Hematopoietic multipotent progenitor cell treated with erythropoietin and hydrocortisone succinate and interleukin-3 and kit ligand, for 6 days (in vitro differentiated cells): ENCODE results near the gene RNF213.
"Not testable (repeated sequence)": the region's sequence is repeated elsewhere in the genome, so short reads cannot be mapped to it uniquely, and the experiment has no call there.

ENCODE experiments used
- DNase-seq: peaks from one replicate; pipeline ENCODE4 v3.0.0-alpha.2; 2015

Gene RNF213

DNA sequence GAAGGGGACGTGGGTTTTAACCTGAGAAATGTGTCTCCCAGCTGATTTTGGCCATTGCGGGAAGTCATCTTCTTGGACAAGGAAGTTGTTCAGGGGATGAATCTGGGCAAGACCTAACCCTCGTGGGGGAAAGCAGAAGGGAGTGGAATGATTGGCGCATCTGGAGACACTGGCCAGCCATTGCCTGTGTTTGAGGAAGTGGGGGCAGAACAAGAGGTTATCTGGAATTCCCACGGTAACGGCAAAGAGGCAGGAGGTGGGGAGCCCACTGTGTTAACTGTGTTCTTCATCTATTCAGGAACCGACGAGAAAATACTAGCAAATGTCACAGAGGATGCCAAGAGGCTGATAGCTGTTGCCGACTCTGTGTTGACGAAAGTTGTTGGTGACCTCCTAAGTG, 66.9 kb downstream of the RNF213 start:
- peak; percentile 46 for DNase-seq

DNA sequence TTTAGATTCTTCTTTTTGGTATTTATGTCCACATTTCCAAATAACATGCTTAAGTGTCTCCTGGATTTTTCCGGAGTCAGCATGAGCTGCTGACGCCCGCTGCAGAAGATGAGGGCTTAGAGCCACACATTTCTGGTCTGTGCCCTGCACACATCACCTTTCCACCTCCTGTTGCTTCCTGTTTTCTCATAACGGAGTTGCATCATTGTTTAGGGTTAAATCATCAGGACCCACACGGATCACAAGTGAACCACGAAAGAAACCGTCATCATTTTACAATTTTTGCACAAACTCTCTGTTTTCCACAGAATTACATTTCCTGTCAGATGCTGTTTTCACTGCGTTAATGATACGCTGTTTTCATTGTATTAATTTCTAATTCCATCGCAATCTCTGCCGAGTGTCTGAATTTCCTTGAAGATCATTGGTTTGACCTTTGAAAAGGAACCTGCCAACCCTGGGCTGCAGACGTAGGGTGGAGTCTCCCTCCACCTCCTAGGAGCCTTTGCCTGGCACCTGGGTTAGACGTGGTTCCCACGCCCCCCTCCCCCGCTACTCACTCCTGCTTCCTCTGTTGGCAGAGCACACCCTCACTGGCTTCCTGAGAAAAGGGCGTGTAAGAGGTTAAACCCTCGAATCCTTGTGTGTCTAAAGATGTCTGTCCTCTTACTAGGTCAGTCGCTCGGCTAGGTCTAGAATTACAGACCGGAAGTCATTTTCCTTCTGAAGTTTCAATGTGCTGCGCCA, 68.2 kb downstream of the RNF213 start:
- peak; percentile 14 for DNase-seq

DNA sequence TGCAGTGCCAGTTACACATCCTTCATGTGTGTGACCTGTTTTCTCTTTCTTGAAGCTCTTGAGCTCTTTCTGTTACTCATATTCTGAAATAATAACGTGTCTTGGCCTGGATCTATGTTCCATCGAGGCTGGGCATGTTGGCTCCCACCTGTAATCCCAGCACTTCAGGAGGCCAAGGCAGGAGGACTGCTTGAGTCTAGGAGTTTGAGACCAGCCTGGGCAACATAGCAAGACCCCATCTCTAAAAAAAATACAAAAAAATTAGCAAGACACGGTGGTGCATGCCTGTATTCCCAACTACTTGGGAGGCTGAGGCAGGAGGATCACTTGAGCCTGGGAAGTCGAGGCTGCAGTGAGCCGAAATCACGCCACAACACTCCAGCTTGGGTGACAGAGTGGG, 68.8 kb downstream of the RNF213 start:
- not testable (repeated sequence) for DNase-seq

DNA sequence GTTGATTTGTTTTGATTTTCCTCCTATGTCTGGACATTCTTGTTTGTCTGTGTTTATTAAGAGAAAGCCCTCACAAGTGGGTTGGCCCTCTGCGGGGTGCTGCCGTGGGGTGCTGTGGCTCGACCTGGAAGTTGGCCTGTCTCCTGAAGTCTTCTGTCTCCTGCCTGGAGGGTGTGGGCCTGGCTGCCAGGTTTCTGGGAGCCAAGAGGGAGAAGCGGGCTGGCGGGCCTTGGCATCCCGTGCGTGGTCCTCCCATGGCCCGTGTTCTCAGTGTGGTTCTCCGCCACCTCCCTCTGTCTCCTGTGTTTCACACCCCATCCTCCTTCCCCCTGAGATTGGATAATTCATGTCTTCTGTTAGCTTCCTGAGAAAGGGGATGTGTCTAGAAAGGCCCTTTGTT, 69.6 kb downstream of the RNF213 start:
- no peak for DNase-seq

DNA sequence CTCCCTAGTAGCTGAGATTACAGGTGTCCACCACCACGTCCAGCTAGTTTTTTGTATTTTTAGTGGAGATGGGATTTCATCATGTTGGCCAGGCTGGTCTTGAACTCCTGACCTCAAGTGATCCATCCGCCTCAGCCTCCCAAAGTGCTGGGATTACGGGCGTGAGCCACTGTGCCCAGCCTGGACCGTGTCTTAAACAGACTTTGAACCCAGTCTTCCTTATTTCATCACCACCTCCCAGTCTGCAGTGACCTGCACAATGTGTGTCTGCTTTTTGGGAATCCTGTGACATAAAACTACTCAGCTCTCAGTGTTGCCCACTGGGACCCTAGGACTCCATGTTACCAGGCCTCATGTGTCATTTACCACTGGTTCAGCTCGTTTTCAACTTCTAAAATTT, 70.3 kb downstream of the RNF213 start:
- not testable (repeated sequence) for DNase-seq

DNA sequence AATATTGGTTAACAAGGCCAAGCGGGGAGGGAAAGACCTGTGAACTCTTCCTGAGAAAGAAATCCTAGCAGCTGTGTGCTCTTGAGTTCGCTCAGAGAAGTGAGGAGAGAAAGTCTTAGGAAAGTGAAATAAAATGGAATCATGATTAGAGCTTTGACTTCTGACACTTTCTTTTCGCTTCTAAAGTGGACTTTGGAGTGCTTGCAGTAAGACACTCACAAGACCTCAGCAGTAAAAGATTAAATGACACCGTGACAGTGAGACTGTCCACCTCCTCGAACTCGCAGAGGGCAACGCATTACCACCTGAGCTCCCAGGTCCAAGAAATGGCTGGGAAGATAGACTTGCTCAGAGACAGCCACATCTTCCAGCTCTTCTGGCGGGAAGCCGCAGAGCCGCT, 71.2 kb downstream of the RNF213 start:
- no peak for DNase-seq

DNA sequence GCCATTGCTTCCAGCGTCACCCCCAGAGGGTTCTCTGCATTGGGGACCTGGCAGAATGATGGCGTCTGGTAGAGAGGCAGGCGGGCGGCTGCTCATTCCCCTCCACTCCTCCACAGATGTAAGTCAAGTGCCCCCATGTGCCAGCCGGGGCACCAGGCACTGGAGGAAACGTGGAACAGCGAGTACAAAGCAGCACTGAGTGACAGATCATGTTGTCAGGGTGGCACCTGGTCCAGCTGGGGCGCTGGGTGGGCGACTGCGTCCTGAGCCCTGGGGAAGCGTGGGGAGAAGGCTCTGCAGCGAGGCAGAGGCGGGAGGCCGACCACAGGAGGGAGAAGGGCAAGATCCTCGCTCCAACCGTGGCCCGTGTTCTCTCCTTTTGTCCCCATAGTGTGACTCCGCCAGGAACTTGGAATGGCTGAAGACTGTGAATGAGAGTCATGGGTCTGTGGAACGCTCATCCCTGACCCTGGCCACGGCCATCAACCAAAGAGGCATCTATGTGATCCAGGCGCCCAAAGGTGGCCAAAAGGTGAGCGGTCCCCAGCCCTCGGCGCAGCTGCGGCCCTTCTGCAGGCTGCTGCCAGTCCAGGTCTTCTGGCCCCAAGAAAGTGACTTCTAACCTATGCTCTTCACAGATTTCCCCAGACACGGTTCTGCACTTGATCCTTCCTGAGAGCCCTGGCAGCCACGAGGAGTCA, 76.7 kb downstream of the RNF213 start:
- no peak for DNase-seq

DNA sequence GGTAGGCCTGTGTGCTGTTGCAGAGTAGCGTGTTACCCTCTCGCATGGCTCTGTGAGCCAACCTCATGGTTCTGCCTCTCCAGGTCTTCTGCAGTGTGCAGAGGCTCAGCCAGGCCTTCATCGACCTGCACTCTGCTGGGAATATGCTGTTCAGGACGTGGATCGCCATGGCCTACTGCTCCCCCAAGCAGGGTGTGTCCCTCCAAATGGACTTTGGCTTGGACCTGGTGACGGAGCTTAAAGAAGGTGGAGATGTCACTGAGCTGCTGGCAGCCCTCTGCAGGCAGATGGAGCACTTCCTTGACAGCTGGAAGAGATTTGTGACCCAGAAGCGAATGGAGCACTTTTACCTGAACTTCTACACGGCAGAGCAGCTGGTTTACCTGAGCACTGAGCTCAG, 78.5 kb downstream of the RNF213 start:
- no peak for DNase-seq

DNA sequence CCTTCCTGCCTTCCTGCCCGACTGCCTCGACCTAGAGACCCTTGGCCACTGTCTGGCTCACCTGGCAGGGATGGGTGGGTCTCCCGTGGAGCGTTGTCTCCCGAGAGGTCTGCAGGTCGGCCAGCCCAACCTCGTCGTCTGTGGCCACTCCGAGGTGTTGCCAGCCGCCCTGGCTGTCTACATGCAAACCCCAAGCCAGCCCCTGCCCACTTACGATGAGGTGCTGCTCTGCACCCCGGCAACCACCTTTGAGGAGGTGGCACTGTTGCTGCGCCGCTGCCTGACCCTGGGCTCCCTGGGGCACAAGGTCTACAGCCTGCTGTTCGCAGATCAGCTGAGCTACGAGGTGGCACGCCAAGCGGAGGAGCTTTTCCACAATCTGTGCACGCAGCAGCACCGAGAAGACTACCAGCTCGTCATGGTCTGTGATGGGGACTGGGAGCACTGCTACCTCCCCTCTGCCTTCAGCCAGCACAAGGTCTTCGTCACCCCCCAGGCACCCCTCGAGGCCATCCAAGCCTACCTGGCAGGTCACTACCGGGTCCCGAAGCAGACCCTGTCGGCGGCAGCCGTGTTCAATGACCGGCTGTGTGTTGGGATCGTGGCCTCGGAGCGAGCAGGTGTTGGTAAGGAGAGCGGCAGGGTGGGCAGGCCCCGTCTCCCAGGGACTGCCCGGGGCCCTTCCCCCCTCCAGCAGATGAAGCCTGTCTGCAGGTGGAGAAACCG, 79.2 kb downstream of the RNF213 start:
- DNase-seq: no peak

DNA sequence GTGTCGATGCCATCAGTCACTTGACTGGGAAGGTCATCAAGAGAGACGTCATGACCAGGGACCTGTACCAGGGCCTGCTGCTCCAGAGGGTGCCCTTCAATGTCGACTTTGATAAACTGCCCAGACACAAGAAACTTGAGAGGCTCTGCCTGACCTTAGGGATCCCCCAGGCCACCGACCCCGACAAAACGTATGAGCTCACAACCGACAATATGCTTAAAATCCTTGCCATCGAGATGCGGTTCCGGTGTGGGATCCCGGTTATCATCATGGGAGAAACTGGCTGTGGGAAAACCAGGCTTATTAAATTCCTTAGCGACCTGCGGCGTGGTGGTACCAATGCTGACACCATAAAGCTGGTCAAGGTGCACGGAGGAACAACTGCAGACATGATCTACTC, 84.7 kb downstream of the RNF213 start:
- no peak for DNase-seq

DNA sequence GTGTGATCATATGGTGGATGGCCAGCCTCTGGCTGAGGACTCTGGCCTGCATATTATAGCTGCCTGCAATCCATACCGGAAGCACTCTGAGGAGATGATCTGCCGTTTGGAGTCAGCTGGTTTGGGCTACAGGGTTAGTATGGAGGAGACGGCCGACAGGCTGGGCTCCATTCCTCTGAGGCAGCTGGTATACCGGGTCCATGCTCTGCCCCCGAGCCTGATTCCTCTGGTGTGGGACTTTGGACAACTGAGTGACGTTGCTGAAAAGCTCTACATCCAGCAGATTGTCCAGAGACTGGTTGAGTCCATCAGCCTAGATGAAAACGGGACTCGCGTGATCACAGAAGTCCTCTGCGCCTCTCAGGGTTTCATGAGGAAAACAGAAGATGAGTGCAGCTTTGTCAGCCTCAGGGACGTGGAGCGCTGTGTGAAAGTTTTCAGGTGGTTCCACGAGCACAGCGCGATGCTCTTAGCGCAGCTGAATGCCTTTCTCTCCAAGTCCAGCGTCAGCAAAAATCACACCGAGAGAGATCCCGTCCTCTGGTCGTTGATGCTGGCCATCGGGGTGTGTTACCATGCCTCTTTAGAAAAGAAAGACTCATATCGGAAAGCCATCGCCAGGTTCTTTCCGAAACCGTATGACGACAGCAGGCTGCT, 85.3 kb downstream of the RNF213 start:
- no peak for DNase-seq

DNA sequence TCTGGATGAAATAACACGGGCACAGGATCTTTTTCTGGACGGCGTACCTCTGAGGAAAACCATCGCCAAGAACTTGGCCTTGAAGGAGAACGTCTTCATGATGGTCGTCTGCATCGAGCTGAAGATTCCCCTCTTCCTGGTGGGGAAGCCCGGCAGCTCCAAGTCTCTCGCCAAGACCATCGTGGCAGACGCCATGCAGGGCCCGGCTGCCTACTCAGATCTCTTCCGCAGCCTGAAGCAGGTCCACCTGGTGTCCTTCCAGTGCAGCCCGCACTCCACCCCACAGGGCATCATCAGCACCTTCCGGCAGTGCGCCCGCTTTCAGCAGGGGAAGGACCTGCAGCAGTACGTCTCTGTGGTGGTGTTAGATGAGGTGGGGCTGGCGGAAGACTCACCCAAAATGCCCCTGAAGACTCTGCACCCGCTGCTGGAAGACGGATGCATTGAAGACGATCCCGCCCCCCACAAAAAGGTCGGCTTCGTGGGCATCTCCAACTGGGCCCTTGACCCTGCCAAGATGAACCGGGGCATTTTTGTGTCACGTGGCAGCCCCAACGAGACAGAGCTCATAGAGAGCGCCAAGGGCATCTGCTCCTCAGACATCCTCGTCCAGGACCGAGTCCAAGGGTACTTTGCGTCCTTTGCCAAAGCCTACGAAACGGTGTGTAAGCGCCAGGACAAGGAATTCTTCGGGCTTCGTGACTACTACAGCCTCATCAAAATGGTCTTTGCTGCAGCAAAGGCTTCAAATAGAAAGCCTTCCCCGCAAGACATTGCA, 86.0 kb downstream of the RNF213 start:
- no peak for DNase-seq

DNA sequence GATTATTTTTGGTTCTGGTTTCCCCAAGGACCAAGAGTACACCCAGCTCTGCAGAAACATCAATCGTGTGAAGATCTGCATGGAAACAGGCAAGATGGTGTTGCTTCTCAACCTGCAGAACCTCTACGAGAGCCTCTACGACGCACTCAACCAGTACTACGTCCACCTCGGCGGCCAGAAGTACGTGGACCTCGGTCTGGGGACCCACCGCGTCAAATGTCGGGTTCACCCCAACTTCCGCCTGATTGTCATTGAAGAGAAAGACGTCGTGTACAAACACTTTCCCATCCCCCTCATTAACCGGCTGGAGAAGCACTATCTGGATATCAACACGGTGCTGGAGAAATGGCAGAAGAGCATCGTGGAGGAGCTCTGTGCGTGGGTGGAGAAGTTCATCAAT, 86.9 kb downstream of the RNF213 start:
- no peak for DNase-seq

DNA sequence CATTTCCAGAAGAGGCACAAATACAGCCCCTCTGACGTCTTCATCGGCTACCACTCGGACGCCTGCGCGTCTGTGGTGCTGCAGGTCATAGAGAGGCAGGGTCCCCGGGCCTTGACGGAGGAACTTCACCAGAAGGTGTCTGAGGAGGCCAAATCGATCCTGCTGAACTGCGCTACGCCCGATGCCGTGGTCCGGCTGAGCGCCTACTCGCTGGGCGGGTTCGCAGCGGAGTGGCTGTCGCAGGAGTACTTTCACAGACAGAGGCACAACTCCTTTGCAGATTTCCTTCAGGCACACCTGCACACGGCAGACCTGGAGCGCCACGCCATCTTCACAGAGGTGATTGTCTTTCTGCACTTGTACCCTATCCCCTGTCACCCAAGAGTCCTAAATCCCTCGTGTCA, 87.3 kb downstream of the RNF213 start:
- no peak for DNase-seq

DNA sequence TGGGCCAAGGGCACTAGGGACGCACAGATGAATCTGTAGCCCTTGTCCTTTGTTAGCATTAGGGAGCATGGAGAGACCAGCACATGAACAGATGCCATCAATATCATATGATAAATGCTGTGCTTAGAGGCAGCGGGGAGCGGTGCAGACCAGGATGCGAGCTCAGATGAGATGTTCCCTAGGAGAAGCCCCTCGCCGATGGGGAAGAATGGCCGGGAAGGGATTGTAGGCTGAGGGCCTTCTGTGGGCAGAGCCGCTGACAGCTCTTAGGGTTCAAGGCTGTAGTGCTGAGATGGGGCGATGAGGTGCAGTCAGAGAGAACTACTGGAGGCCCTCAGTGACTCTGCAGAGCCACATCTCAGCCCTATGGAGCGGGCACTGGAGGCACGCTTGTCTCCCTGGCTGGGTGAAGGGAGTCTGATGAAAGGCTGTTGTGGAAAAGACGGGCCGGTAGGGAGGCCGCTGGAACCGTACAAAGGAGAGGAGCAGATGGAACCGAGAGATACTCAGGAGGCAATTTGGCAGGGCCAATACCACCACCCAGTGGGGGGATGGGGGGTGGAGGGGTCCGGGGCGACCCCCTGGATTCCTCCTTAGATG, 88.0 kb downstream of the RNF213 start:
- DNase-seq: no peak

DNA sequence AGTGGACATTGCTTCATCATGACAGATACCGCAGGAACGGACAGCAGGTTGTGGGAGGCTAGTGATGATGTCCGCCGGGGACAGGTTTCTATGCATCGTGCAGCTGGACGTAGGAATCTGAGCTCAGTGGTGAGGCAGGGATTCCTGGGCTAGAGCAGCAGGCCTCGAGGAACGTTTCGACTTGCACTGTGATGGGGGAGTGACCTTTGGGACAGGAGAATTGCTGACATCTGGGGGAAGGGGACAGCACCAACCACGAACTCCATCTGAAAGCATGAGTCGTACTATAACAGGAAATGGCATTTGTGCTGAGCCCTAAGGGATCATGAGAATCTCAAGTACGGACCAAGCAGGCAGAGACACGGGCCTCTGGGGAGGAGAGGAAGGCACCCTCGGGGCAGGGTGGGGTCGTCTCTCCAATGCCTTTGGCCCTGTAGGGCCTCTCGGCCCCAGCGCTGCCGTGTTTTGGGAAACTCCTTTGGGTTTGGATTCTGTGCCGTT, 88.5 kb downstream of the RNF213 start:
- DNase-seq: no peak

DNA sequence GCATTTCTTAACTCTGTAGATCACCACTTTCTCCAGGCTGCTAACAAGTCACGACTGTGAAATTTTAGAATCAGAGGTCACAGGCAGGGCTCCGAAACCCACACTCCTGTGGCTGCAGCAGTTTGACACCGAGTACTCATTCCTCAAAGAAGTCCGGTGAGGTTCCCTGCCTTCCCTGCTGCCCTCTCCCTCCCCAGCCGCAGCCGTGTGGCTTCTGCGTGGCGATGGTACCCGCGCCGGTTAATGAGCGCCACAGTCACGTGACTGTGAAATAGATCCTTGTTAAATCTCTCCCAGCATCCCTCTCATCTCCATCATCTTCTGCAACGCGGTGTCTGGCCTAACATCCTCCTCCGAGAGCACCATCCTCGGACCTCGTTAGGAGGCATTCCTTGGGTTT, 89.1 kb downstream of the RNF213 start:
- DNase-seq: no peak

DNA sequence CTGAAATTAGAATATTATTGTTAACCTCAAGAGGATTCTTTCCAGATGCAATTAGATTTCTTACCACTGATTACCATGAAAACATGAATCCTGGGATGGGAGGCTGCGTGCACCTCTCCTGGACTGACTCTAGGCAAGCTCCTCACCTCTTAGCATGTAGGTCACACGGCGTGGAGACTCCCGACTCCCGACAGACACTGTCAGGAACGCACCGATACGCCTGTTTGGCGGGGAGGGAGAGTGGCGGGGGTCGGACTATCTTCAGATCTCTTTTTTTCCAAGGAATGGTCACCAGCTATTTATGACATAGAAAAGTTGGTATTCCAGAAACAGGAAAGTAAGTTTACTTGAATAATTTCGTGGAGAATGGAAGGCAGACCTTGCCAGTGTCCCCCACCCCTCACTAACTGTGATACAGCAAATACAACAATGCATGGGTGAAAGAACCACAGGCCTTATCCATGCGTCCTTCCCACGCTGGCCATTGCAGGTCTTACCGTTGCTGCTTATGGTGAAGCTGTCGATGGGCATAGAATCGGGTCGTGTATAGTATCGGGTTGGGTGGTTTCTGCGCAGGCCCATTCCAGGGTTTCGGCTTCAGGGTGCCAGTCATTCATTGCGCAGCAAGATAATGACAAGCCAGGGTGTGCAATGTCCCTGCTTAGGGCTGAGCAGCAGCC, 91.7 kb downstream of the RNF213 start:
- no peak for DNase-seq

DNA sequence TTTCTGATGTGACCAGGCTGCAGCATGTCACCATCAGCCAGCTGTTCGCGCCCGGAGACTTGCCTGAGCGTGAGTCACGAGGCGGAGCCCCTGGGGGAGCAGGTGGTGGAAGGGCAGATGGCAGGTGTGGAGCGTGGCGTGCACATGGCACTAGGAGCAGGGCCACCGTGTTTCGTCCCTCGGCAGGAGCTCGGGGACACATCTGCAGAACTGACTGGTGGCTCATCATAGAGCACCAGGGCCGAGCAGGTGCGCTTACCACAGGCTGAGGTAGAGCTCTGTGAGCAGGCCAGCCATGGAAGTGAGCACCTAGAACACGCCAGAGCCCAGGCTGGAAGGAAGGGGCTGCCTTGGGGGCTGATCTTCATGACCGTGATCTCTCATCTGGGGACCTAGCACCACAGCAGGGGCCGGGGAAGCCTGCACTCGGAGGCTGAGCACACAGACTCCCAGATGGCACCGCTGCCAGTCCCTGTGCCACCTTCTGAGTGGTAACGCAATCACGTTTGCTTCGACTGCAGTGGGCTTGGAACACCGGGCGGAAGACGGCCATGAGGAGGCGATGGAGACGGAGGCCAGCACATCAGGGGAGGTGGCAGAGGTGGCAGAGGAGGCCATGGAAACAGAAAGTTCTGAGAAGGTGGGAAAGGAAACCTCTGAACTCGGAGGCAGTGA, 92.5 kb downstream of the RNF213 start:
- DNase-seq: no peak

DNA sequence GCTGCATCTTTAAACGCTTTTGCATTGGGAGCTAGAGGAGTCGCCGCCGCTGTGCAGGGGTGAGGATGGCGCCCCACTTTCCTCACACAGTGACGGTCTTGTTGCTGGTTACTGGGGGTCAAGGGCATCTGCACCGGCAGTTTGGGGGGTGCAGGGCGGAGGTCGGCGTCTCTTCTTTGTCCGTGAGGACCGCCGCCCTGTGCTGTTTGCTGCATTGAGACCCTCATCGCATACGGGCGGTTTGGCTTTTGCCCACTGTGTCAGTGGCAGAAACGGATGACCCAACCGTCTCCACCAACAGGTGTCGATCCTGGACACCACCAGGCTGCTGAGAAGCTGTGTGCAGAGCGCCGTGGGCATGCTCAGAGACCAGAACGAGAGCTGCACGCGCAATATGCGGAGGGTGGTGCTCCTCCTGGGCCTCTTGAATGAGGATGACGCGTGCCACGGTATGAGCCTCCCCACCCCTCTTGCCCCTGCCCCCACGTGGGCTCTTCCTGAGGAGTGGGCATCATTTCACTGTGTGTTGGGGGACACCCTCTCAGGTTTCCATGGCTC, 93.1 kb downstream of the RNF213 start:
- DNase-seq: no peak

DNA sequence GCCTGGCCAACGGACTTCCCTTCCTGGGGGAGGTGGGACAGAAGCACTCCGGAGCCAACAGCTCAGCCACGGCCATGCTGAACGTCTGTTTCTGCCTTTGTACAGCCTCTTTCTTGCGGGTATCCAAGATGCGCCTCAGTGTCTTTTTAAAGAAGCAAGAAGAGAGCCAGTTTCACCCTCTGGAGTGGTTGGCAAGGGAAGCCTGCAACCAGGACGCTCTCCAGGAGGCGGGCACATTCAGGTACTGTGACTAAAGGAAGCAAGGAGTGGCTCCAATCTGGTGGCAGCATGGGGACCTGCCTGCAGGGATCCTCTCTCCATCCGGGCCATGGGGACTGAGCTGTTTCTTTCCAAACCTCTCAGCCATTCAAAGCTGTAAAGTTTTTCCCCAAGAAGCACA, 93.7 kb downstream of the RNF213 start:
- no peak for DNase-seq
